ENCODE measurements around the gene PLEKHG3. TPM values are rescaled to one million over a fixed set of nuclear protein-coding genes. Genes with fewer than 3 reads are reported as not detected.

PLEKHG3 gene
- total RNA-seq, 1 donor from 2014 or later, result 16.7 TPM

GRCh38 chr14:64714432-64715025 is 10.3 kb downstream of the PLEKHG3 start:
- H3K36me3 ChIP-seq (ENCODE audit: control insufficient read depth in 3 of 3, insufficient read depth in 3 of 3, low read length in 3 of 3), result no peaks in the 10 kb centered on the region
- H3K9me3 ChIP-seq (ENCODE audit: control insufficient read depth in 3 of 3, low read length in 3 of 3), result peaks cover 0 to 2% (median 0%) of the 10 kb centered on the region in 3 donors
- H3K27me3 ChIP-seq (ENCODE audit: control insufficient read depth in 3 of 3, insufficient read depth in 3 of 3, low read length in 3 of 3), result no peaks in the 10 kb centered on the region
- H3K4me1 ChIP-seq (ENCODE audit: control insufficient read depth in 3 of 3, insufficient read depth in 3 of 3, low read length in 3 of 3), result peaks cover 27 to 33% (median 31%) of the 10 kb centered on the region in 3 donors
- H3K27ac ChIP-seq (ENCODE audit: low read depth, low read length), result no peak overlapping the region
- no peak overlapping the region for H3K9ac ChIP-seq (ENCODE audit: low read depth in 1 of 3, low read length in 3 of 3)
- H3K4me3 ChIP-seq (ENCODE audit: low read length in 3 of 3), result no peak overlapping the region

GRCh38 chr14:64715146-64715627 is 11.0 kb downstream of the PLEKHG3 start:
- H3K4me1 ChIP-seq (ENCODE audit: control insufficient read depth in 3 of 3, insufficient read depth in 3 of 3, low read length in 3 of 3), result peaks cover 26 to 32% (median 32%) of the 10 kb centered on the region in 3 donors

GRCh38 chr14:64715628-64716412 is 11.6 kb downstream of the PLEKHG3 start:
- Histone ChIP-seq H3K9me3 (ENCODE audit: control insufficient read depth in 3 of 3, low read length in 3 of 3) (peaks cover 0 to 2% (median 0%) of the 10 kb centered on the region in 3 donors), H3K36me3 (ENCODE audit: control insufficient read depth in 3 of 3, insufficient read depth in 3 of 3, low read length in 3 of 3) (no peaks in the 10 kb centered on the region), H3K4me3 (ENCODE audit: low read length in 3 of 3) (peak overlapping the region in 1 of 3 donors; percentile 29), H3K27me3 (ENCODE audit: control insufficient read depth in 3 of 3, insufficient read depth in 3 of 3, low read length in 3 of 3) (no peaks in the 10 kb centered on the region), H3K9ac (ENCODE audit: low read depth in 1 of 3, low read length in 3 of 3) (no peak overlapping the region), H3K4me1 (ENCODE audit: control insufficient read depth in 3 of 3, insufficient read depth in 3 of 3, low read length in 3 of 3) (peaks cover 29 to 38% (median 32%) of the 10 kb centered on the region in 3 donors), H3K27ac (ENCODE audit: low read depth, low read length) (peak overlapping the region; percentile 8)

More at GRCh38 chr14:64715146-64715627, 11.0 kb downstream of the PLEKHG3 start:
- Histone ChIP-seq H3K36me3 (ENCODE audit: control insufficient read depth in 3 of 3, insufficient read depth in 3 of 3, low read length in 3 of 3) (no peaks in the 10 kb centered on the region), H3K4me3 (ENCODE audit: low read length in 3 of 3) (no peak overlapping the region), H3K27ac (ENCODE audit: low read depth, low read length) (peak overlapping the region; percentile 8), H3K9me3 (ENCODE audit: control insufficient read depth in 3 of 3, low read length in 3 of 3) (peaks cover 0 to 2% (median 0%) of the 10 kb centered on the region in 3 donors), H3K27me3 (ENCODE audit: control insufficient read depth in 3 of 3, insufficient read depth in 3 of 3, low read length in 3 of 3) (no peaks in the 10 kb centered on the region), H3K9ac (ENCODE audit: low read depth in 1 of 3, low read length in 3 of 3) (no peak overlapping the region)

GRCh38 chr14:64717870-64718269 is 13.6 kb downstream of the PLEKHG3 start:
- peaks cover 0 to 2% (median 0%) of the 10 kb centered on the region in 3 donors for H3K9me3 ChIP-seq (ENCODE audit: control insufficient read depth in 3 of 3, low read length in 3 of 3)
- H3K27ac ChIP-seq (ENCODE audit: low read depth, low read length), result peak overlapping the region; percentile 51
- H3K9ac ChIP-seq (ENCODE audit: low read depth in 1 of 3, low read length in 3 of 3), result no peak overlapping the region
- peaks cover 40 to 51% (median 48%) of the 10 kb centered on the region in 3 donors for H3K4me1 ChIP-seq (ENCODE audit: control insufficient read depth in 3 of 3, insufficient read depth in 3 of 3, low read length in 3 of 3)
- H3K36me3 ChIP-seq (ENCODE audit: control insufficient read depth in 3 of 3, insufficient read depth in 3 of 3, low read length in 3 of 3), result no peaks in the 10 kb centered on the region
- peak overlapping the region in 2 of 3 donors; percentile 15 to 20 for H3K4me3 ChIP-seq (ENCODE audit: low read length in 3 of 3)
- no peaks in the 10 kb centered on the region for H3K27me3 ChIP-seq (ENCODE audit: control insufficient read depth in 3 of 3, insufficient read depth in 3 of 3, low read length in 3 of 3)

GRCh38 chr14:64718762-64719161 is 14.5 kb downstream of the PLEKHG3 start:
- Histone ChIP-seq H3K4me1 (ENCODE audit: control insufficient read depth in 3 of 3, insufficient read depth in 3 of 3, low read length in 3 of 3) (peaks cover 40 to 53% (median 51%) of the 10 kb centered on the region in 3 donors), H3K4me3 (ENCODE audit: low read length in 3 of 3) (no peak overlapping the region), H3K27me3 (ENCODE audit: control insufficient read depth in 3 of 3, insufficient read depth in 3 of 3, low read length in 3 of 3) (no peaks in the 10 kb centered on the region), H3K9me3 (ENCODE audit: control insufficient read depth in 3 of 3, low read length in 3 of 3) (no peaks in the 10 kb centered on the region), H3K36me3 (ENCODE audit: control insufficient read depth in 3 of 3, insufficient read depth in 3 of 3, low read length in 3 of 3) (no peaks in the 10 kb centered on the region), H3K27ac (ENCODE audit: low read depth, low read length) (no peak overlapping the region), H3K9ac (ENCODE audit: low read depth in 1 of 3, low read length in 3 of 3) (no peak overlapping the region)

GRCh38 chr14:64719601-64720000 is 15.4 kb downstream of the PLEKHG3 start:
- H3K27me3 ChIP-seq (ENCODE audit: control insufficient read depth in 3 of 3, insufficient read depth in 3 of 3, low read length in 3 of 3), result no peaks in the 10 kb centered on the region
- no peaks in the 10 kb centered on the region for H3K9me3 ChIP-seq (ENCODE audit: control insufficient read depth in 3 of 3, low read length in 3 of 3)
- peaks cover 40 to 60% (median 56%) of the 10 kb centered on the region in 3 donors for H3K4me1 ChIP-seq (ENCODE audit: control insufficient read depth in 3 of 3, insufficient read depth in 3 of 3, low read length in 3 of 3)
- no peak overlapping the region for H3K27ac ChIP-seq (ENCODE audit: low read depth, low read length)
- H3K4me3 ChIP-seq (ENCODE audit: low read length in 3 of 3), result no peak overlapping the region
- H3K36me3 ChIP-seq (ENCODE audit: control insufficient read depth in 3 of 3, insufficient read depth in 3 of 3, low read length in 3 of 3), result no peaks in the 10 kb centered on the region
- H3K9ac ChIP-seq (ENCODE audit: low read depth in 1 of 3, low read length in 3 of 3), result no peak overlapping the region

- Histone ChIP-seq H3K9ac (ENCODE audit: low read depth in 1 of 3, low read length in 3 of 3) (no peak overlapping the region), H3K27ac (ENCODE audit: low read depth, low read length) (no peak overlapping the region), H3K4me3 (ENCODE audit: low read length in 3 of 3) (no peak overlapping the region), H3K27me3 (ENCODE audit: control insufficient read depth in 3 of 3, insufficient read depth in 3 of 3, low read length in 3 of 3) (no peaks in the 10 kb centered on the region), H3K9me3 (ENCODE audit: control insufficient read depth in 3 of 3, low read length in 3 of 3) (no peaks in the 10 kb centered on the region), H3K4me1 (ENCODE audit: control insufficient read depth in 3 of 3, insufficient read depth in 3 of 3, low read length in 3 of 3) (peaks cover 40 to 59% (median 56%) of the 10 kb centered on the region in 3 donors), H3K36me3 (ENCODE audit: control insufficient read depth in 3 of 3, insufficient read depth in 3 of 3, low read length in 3 of 3) (no peaks in the 10 kb centered on the region)
These were observed 15.9 kb downstream of the PLEKHG3 start for GRCh38 chr14:64720131-64720576.

- Histone ChIP-seq H3K4me3 (ENCODE audit: low read length in 3 of 3) (peak overlapping the region in 1 of 3 donors; percentile 7), H3K4me1 (ENCODE audit: control insufficient read depth in 3 of 3, insufficient read depth in 3 of 3, low read length in 3 of 3) (peaks cover 37 to 59% (median 55%) of the 10 kb centered on the region in 3 donors)
These were observed 17.2 kb downstream of the PLEKHG3 start for GRCh38 chr14:64721391-64721791.

GRCh38 chr14:64721899-64722298 is 17.7 kb downstream of the PLEKHG3 start:
- Histone ChIP-seq H3K9ac (ENCODE audit: low read depth in 1 of 3, low read length in 3 of 3) (peak overlapping the region in 1 of 3 donors; percentile 40), H3K9me3 (ENCODE audit: control insufficient read depth in 3 of 3, low read length in 3 of 3) (no peaks in the 10 kb centered on the region), H3K27ac (ENCODE audit: low read depth, low read length) (peak overlapping the region; percentile 44), H3K36me3 (ENCODE audit: control insufficient read depth in 3 of 3, insufficient read depth in 3 of 3, low read length in 3 of 3) (no peaks in the 10 kb centered on the region), H3K27me3 (ENCODE audit: control insufficient read depth in 3 of 3, insufficient read depth in 3 of 3, low read length in 3 of 3) (no peaks in the 10 kb centered on the region), H3K4me1 (ENCODE audit: control insufficient read depth in 3 of 3, insufficient read depth in 3 of 3, low read length in 3 of 3) (peaks cover 37 to 56% (median 56%) of the 10 kb centered on the region in 3 donors), H3K4me3 (ENCODE audit: low read length in 3 of 3) (no peak overlapping the region)

More at GRCh38 chr14:64721391-64721791, 17.2 kb downstream of the PLEKHG3 start:
- Histone ChIP-seq H3K27ac (ENCODE audit: low read depth, low read length) (peak overlapping the region; percentile 44), H3K27me3 (ENCODE audit: control insufficient read depth in 3 of 3, insufficient read depth in 3 of 3, low read length in 3 of 3) (no peaks in the 10 kb centered on the region), H3K9me3 (ENCODE audit: control insufficient read depth in 3 of 3, low read length in 3 of 3) (no peaks in the 10 kb centered on the region), H3K36me3 (ENCODE audit: control insufficient read depth in 3 of 3, insufficient read depth in 3 of 3, low read length in 3 of 3) (no peaks in the 10 kb centered on the region), H3K9ac (ENCODE audit: low read depth in 1 of 3, low read length in 3 of 3) (peak overlapping the region in 1 of 3 donors; percentile 40)

Measured in skeletal muscle tissue (tissue), 4 donors.